SK-N-SH (cell line): ENCODE measurements around the gene HOXC11. TPM values are rescaled to one million over a fixed set of nuclear protein-coding genes. Genes with fewer than 3 reads are reported as not detected.

ENCODE experiments used
- CTCF ChIA-PET: fragments of 300-600, 350-600 bp; formaldehyde crosslinking; extraction: SDS; loops from one replicate; lab custom pipeline; 2021; lab: Yijun Ruan, JAX
- POLR2A ChIA-PET: fragments of 350-600 bp; sonication (Branson Sonifier 250); formaldehyde crosslinking; extraction: SDS; loops from one replicate; lab custom pipeline; 2020; ENCODE audit warnings: antibody characterized with exemption, inconsistent platforms; lab: Yijun Ruan, JAX
- DNase-seq: peaks from one replicate; pipeline ENCODE4 v3.0.0; 2012
- H2AFZ ChIP-seq: fragments of 200-600 bp; sonication (generic); 2 replicates; pipeline ENCODE4 v1.8.1; 2016; ENCODE audit warnings: antibody characterized with exemption, mild to moderate bottlenecking, low read depth
- H3F3A ChIP-seq: fragments of 200-600 bp; sonication (generic); replicated peaks from 2 replicates; pipeline ENCODE3; 2016; ENCODE audit warnings: antibody characterized with exemption, mild to moderate bottlenecking; ENCODE audit not compliant: insufficient read depth
- H3K27ac ChIP-seq, 2 experiments: fragments of 200-500 bp in 1 of 2; fragments of 200-600 bp in 1 of 2; sonication (Bioruptor generic) in 1 of 2; sonication (generic), shearing (Covaris generic) in 1 of 2; 2 replicates each; pipeline versions ENCODE4 v1.5.1 to v1.6.1; 2014 to 2016; ENCODE audit warnings: low read depth in 2 of 2, inconsistent platforms in 1 of 2, low read length in 1 of 2, mild to moderate bottlenecking in 1 of 2, mixed read lengths in 1 of 2
- H3K27me3 ChIP-seq: fragments of 200-600 bp; sonication (generic), shearing (Covaris generic); 2 replicates; pipeline ENCODE4 v1.6.1; 2016; ENCODE audit warnings: mixed run types; ENCODE audit not compliant: insufficient read depth
- H3K36me3 ChIP-seq, 2 experiments: fragments of 200-500 bp in 1 of 2; fragments of 200-600 bp in 1 of 2; sonication (Bioruptor generic) in 1 of 2; sonication (generic) in 1 of 2; replicated peaks in 1 of 2; 2 replicates each; pipeline versions ENCODE3 to v1.5.1; 2014 to 2016; ENCODE audit warnings: low read length in 1 of 2, mild to moderate bottlenecking in 1 of 2; ENCODE audit not compliant: insufficient read depth in 2 of 2, control insufficient read depth in 1 of 2
- H3K4me1 ChIP-seq, 2 experiments: fragments of 200-500 bp in 1 of 2; fragments of 200-600 bp in 1 of 2; sonication (Bioruptor generic) in 1 of 2; sonication (generic), shearing (Covaris generic) in 1 of 2; 2 replicates each; pipeline versions ENCODE4 v1.5.1 to v1.6.1; 2014 to 2016; ENCODE audit warnings: low read depth in 1 of 2, low read length in 1 of 2, mixed run types in 1 of 2; ENCODE audit not compliant: insufficient read depth in 2 of 2, control insufficient read depth in 1 of 2
- H3K4me2 ChIP-seq: fragments of 200-600 bp; sonication (generic), shearing (Covaris generic); 2 replicates; pipeline ENCODE4 v1.6.1; 2017; ENCODE audit warnings: mixed run types
- H3K4me3 ChIP-seq, 2 experiments: fragments of 200-500 bp in 1 of 2; fragments of 200-600 bp in 1 of 2; sonication (Bioruptor generic) in 1 of 2; sonication (generic), shearing (Covaris generic) in 1 of 2; 2 replicates each; pipeline versions ENCODE4 v1.5.1 to v1.8.1; 2014 to 2016; ENCODE audit warnings: low read depth in 2 of 2, inconsistent platforms in 1 of 2, low read length in 1 of 2, mild to moderate bottlenecking in 1 of 2, mixed read lengths in 1 of 2, moderate library complexity in 1 of 2
- H3K79me2 ChIP-seq: fragments of 200-600 bp; sonication (generic); 2 replicates; pipeline ENCODE4 v1.8.1; 2017; ENCODE audit warnings: mild to moderate bottlenecking; ENCODE audit not compliant: insufficient read depth
- H3K9ac ChIP-seq: fragments of 200-600 bp; sonication (generic); 2 replicates; pipeline ENCODE4 v1.6.1; 2017; ENCODE audit warnings: mixed run types
- H3K9me2 ChIP-seq: fragments of 200-600 bp; sonication (generic); 2 replicates; pipeline ENCODE4 v1.6.1; 2017; ENCODE audit warnings: mixed run types
- H3K9me3 ChIP-seq: fragments of 200-600 bp; sonication (generic); 2 replicates; pipeline ENCODE4 v1.6.1; 2017; ENCODE audit warnings: mixed run types, mild to moderate bottlenecking, moderate library complexity
- H4K20me1 ChIP-seq: fragments of 200-600 bp; sonication (generic); 2 replicates; pipeline ENCODE4 v1.6.1; 2017; ENCODE audit warnings: mild to moderate bottlenecking, mixed run types; ENCODE audit not compliant: insufficient read depth
- EZH2phosphoT487 ChIP-seq: fragments of 200-600 bp; sonication (generic); IDR thresholded peaks from 2 replicates; pipeline ENCODE4 v1.6.1; 2017; ENCODE audit warnings: low read depth, mixed run types, mild to moderate bottlenecking, antibody characterized with exemption, moderate library complexity, borderline replicate concordance
- FOSL2 ChIP-seq: IDR thresholded peaks from 2 replicates; pipeline ENCODE4 v1.4.0; 2012; ENCODE audit warnings: low read depth, mild to moderate bottlenecking, moderate library complexity, borderline replicate concordance
- FOXJ3 ChIP-seq: sonication (generic); formaldehyde crosslinking; IDR thresholded peaks from 2 replicates; pipeline ENCODE4 v1.5.1; 2020; ENCODE audit warnings: mild to moderate bottlenecking, missing genetic modification reagents
- GABPA ChIP-seq: IDR thresholded peaks from 2 replicates; pipeline ENCODE4 v1.4.0; 2012; ENCODE audit warnings: low read depth, mild to moderate bottlenecking
- GATA2 ChIP-seq: sonication (generic); formaldehyde crosslinking; IDR thresholded peaks from 2 replicates; pipeline ENCODE4 v1.5.0; 2020; ENCODE audit warnings: mild to moderate bottlenecking, missing genetic modification reagents
- JUND ChIP-seq: IDR thresholded peaks from 2 replicates; pipeline ENCODE4 v1.4.0; 2012
- MEF2A ChIP-seq: IDR thresholded peaks from 2 replicates; pipeline ENCODE4 v1.4.0; 2012; ENCODE audit warnings: low read depth, borderline replicate concordance
- PBX3 ChIP-seq: IDR thresholded peaks from 2 replicates; pipeline ENCODE4; 2012
- POLR2AphosphoS5 ChIP-seq: IDR thresholded peaks from 2 replicates; pipeline ENCODE4 v1.6.1; 2012; ENCODE audit warnings: low read depth, low read length
- REST ChIP-seq: IDR thresholded peaks from 2 replicates; pipeline ENCODE4 v1.6.1; 2012; ENCODE audit warnings: mild to moderate bottlenecking, low read depth, low read length, moderate library complexity
- RFX5 ChIP-seq: IDR thresholded peaks from 2 replicates; pipeline ENCODE4 v1.6.1; 2012; ENCODE audit warnings: mild to moderate bottlenecking, improper control_type of control experiment, low read length
- SIN3A ChIP-seq: IDR thresholded peaks from 2 replicates; pipeline ENCODE4 v1.6.1; 2012; ENCODE audit warnings: low read depth, mild to moderate bottlenecking, low read length, moderate library complexity, borderline replicate concordance
- SMC3 ChIP-seq: IDR thresholded peaks from 2 replicates; pipeline ENCODE4 v1.6.1; 2012; ENCODE audit warnings: low read depth, low read length, improper control_type of control experiment
- TCF12 ChIP-seq: IDR thresholded peaks from 2 replicates; pipeline ENCODE4 v1.4.0; 2012
- TEAD4 ChIP-seq: IDR thresholded peaks from 2 replicates; pipeline ENCODE4 v1.4.0; 2012; ENCODE audit warnings: mild to moderate bottlenecking, borderline replicate concordance; ENCODE audit not compliant: insufficient read depth
- WGBS: methylation state at CpG from one replicate; pipeline ENCODE4 v1.1.6; 2017; ENCODE audit warnings: low lambda C conversion rate; 5-methylcytosine and 5-hydroxymethylcytosine counted together
- polyA plus RNA-seq, 3 experiments: library from polyadenylated mRNA; depleted of rRNA; stranded (reverse); fragments of >200 nt; gene quantifications; 2 replicates each; pipeline ENCODE4 v1.2.3, GENCODE V29; 2012
- TF ChIP-seq, protein P1 (sequence below): IDR thresholded peaks from 2 replicates; pipeline ENCODE4 v1.4.0; 2012; ENCODE audit warnings: low read depth

HOXC11 gene
- polyA plus RNA-seq, 1 of the 3 experiments (the other 2 are of a cell fraction): not detected

GRCh38 chr12:53995378-53996239 lies 22.7 kb downstream of the HOXC11 start:
- Histone ChIP-seq H3K4me2 (peak overlapping the region; percentile 19; the same call in 1 of the 2 replicates), H3K4me3 (peak overlapping the region in 1 of 2 experiments; percentile 2; a peak in 2 of 4 replicates), H3K9me3 (no peaks in the 10 kb centered on the region), H3K79me2 (no peaks in the 10 kb centered on the region), H4K20me1 (no peaks in the 10 kb centered on the region), H3K4me1 (peaks cover 0 to 9% of the 10 kb centered on the region in 2 experiments; a peak in 2 of 4 replicates), H3K36me3 (no peaks in the 10 kb centered on the region), H3K9me2 (no peaks in the 10 kb centered on the region), H3K9ac (peak overlapping the region; percentile 18; the same call in 1 of the 2 replicates), H3F3A (peaks cover 5% of the 10 kb centered on the region), H3K27ac (no peak overlapping the region), H2AFZ (no peak overlapping the region), H3K27me3 (peaks cover 69% of the 10 kb centered on the region)
- ChIA-PET CTCF (interaction anchor here (12.5 to 24.5 kb wide), 4 partner anchors 9 to 219 kb away, joined by 188 to 568 read pairs (median 203); partner anchors contain the start of genes HOXC10 and SMUG1), POLR2A (no interaction called here)
- WGBS: 61% methylated on average over 33 of the region's 48 CpGs
- DNase-seq: peak; percentile 60
- TF ChIP-seq TEAD4 (no peak), REST (no peak), POLR2AphosphoS5 (no peak), RFX5 (no peak), EZH2phosphoT487 (no peak), SIN3A (no peak), SMC3 (no peak), PBX3 (no peak), TCF12 (no peak), GABPA (no peak), FOSL2 (no peak), JUND (no peak), MEF2A (no peak), GATA2 (CRISPR knock-in tag) (no peak), FOXJ3 (no peak)
- TF ChIP-seq, protein P1, sequence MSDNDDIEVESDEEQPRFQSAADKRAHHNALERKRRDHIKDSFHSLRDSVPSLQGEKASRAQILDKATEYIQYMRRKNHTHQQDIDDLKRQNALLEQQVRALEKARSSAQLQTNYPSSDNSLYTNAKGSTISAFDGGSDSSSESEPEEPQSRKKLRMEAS: no peak
